HG03139 (cell line): ENCODE measurements around the gene TAP1.
A peak's percentile ranks its signal among the peaks of the same experiment; 100 is the strongest.

Source experiments
- ATAC-seq: cut with Tn5 transposase; IDR thresholded peaks from one replicate; pipeline ENCODE4 v1.9.1; 2021; ENCODE audit not compliant: unreplicated experiment

The TAP1 gene

GRCh38 chr6:32840604-32841246 is 12.8 kb downstream of the TAP1 start:
- no peak for ATAC-seq

GRCh38 chr6:32839356-32839755 is 14.1 kb downstream of the TAP1 start:
- ATAC-seq = no peak

GRCh38 chr6:32838114-32838958 is 15.2 kb downstream of the TAP1 start, which contains the start of gene TAP2:
TAP2 (minus strand) TSS chr6:32838739; CDS start chr6:32838233, 506 bp downstream.
- peak; percentile 57 for ATAC-seq

GRCh38 chr6:32837651-32838113 is 15.8 kb downstream of the TAP1 start:
- ATAC-seq = no peak

GRCh38 chr6:32836873-32837272 is 16.6 kb downstream of the TAP1 start:
- ATAC-seq = no peak

- no peak for ATAC-seq
Observed at GRCh38 chr6:32835167-32835893, 18.2 kb downstream of the TAP1 start.

- no peak for ATAC-seq
Observed at GRCh38 chr6:32833664-32834063, 19.8 kb downstream of the TAP1 start.

GRCh38 chr6:32832535-32832934 is 21.0 kb downstream of the TAP1 start:
- no peak for ATAC-seq

GRCh38 chr6:32830936-32831335 is 22.6 kb downstream of the TAP1 start:
- ATAC-seq = no peak

- no peak for ATAC-seq
Observed at GRCh38 chr6:32830017-32830416, 23.5 kb downstream of the TAP1 start.

- no peak for ATAC-seq
Observed at GRCh38 chr6:32829495-32829894, 24.0 kb downstream of the TAP1 start.

GRCh38 chr6:32827025-32827424 is 26.5 kb downstream of the TAP1 start:
- ATAC-seq = no peak

- no peak for ATAC-seq
Observed at GRCh38 chr6:32825966-32826365, 27.5 kb downstream of the TAP1 start.

GRCh38 chr6:32819729-32820128 is 33.8 kb downstream of the TAP1 start:
- no peak for ATAC-seq

- no peak for ATAC-seq
Observed at GRCh38 chr6:32818867-32819266, 34.6 kb downstream of the TAP1 start.

- ATAC-seq = no peak
Observed at GRCh38 chr6:32816746-32817204, 36.7 kb downstream of the TAP1 start, which contains the start of gene HLA-DOB. HLA-DOB (minus strand) TSS chr6:32817002; CDS start chr6:32816951, 51 bp downstream.

GRCh38 chr6:32815996-32816395 is 37.5 kb downstream of the TAP1 start:
- ATAC-seq = no peak

GRCh38 chr6:32815115-32815514 is 38.4 kb downstream of the TAP1 start:
- no peak for ATAC-seq

GRCh38 chr6:32814145-32814544 is 39.4 kb downstream of the TAP1 start:
- no peak for ATAC-seq

GRCh38 chr6:32809171-32809570 is 44.3 kb downstream of the TAP1 start:
- ATAC-seq = no peak

GRCh38 chr6:32807020-32807580 is 46.4 kb downstream of the TAP1 start:
- no peak for ATAC-seq
